NB4 (cell line): ENCODE measurements around the gene RNF152.

Source experiments
- DNase-seq: peaks from one replicate; pipeline ENCODE4 v3.0.0; 2010; ENCODE audit warnings: low read depth
- H3K4me3 ChIP-seq: one replicate; pipeline ENCODE4 v1.5.1; 2011; ENCODE audit warnings: mild to moderate bottlenecking, low read depth, low read length, moderate library complexity
- CTCF ChIP-seq: IDR thresholded peaks from one replicate; pipeline ENCODE4 v1.5.1; 2012; ENCODE audit warnings: low read depth, low read length
- MAX ChIP-seq: IDR thresholded peaks from 2 replicates; pipeline ENCODE4 v1.6.1; 2011; ENCODE audit warnings: low read depth, low read length
- MYC ChIP-seq: IDR thresholded peaks from 2 replicates; pipeline ENCODE4 v1.6.1; 2011; ENCODE audit warnings: low read depth, low read length
- POLR2A ChIP-seq: IDR thresholded peaks from 2 replicates; pipeline ENCODE4 v1.6.1; 2011; ENCODE audit warnings: mild to moderate bottlenecking; ENCODE audit not compliant: insufficient read length; ENCODE audit errors: extremely low read depth

The RNF152 gene

GRCh38 chr18:61854578-61855448 lies 38.0 kb downstream of the RNF152 start:
- no peak for DNase-seq
- no peak overlapping the region for H3K4me3 ChIP-seq
- TF ChIP-seq POLR2A (no peak), CTCF (no peak), MYC (no peak)

- TF ChIP-seq POLR2A: no peak
- TF ChIP-seq MYC: no peak
- TF ChIP-seq CTCF: no peak
- no peak for TF ChIP-seq MAX
- no peak overlapping the region for H3K4me3 ChIP-seq
- no peak for DNase-seq
These were observed 39.0 kb downstream of the RNF152 start for GRCh38 chr18:61853855-61854254.

DNA sequence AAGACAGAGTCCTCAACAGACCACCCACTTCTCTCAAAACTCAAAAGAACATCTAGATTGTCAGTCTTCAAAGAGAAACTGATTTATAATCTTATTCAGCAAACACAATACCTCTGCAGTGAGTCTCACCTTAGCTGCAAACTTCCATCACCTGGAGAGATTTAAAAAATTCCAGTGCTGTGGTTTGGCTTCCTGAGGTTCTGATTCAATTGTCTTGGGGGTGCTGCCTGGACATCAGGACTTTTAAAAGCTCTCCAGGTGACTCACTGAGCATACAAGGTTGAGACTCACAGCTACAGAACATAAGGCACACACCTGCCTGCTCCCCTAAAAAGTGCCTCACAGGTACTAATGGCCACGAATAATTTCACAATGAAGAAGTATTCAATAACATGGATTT lies 40.3 kb downstream of the RNF152 start:
- no peak for TF ChIP-seq MAX
- TF ChIP-seq CTCF: no peak
- TF ChIP-seq POLR2A: no peak
- no peak for TF ChIP-seq MYC
- H3K4me3 ChIP-seq: no peak overlapping the region
- DNase-seq: no peak

DNA sequence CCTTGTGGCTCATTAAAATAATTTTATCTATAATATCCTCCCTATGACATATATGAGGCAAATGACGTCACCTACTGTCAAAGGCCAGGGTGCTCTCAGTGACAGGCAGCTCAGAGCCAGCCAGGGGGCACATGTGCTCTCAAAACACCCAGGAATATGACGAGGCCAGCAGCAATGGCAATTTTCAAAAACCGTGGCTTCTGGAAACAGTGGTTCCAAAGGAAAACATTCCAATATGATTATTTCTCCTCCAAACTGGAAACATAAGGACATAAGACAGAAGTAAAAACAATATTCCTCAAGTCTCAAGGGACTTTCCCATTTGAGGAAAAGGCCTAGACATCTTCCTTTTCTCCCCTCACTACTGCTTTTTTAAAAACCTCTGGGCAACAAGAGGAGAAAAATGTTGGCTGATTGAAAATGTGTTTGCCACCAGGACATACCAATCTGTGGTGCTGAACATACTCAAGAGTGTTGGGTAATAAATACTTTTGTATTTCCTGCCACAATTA lies 40.8 kb downstream of the RNF152 start:
- DNase-seq: no peak
- no peak overlapping the region for H3K4me3 ChIP-seq
- TF ChIP-seq MAX (no peak), MYC (no peak), POLR2A (no peak), CTCF (no peak)

DNA sequence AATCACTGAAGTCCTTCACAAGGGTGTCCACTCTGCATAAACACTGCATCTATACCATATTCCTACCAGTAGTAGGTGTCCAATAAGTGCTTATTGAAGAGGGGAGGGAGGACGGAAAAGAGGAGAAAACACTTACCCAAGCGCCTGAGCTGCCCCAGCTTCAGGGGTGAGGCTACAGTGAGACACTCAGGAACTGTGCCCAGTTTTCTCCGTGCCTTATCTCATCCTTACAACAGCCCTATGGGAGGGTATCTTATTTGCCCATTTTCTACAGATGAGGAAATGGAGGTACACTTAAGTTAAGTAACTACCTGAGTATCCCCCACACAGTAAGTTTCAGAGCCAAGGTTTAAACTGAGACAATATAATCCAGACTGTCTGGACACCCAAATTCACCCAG lies 41.5 kb downstream of the RNF152 start:
- no peak for DNase-seq
- TF ChIP-seq MAX (no peak), MYC (no peak), CTCF (no peak), POLR2A (no peak)
- no peak overlapping the region for H3K4me3 ChIP-seq

- no peak for DNase-seq
- no peak for TF ChIP-seq MAX
- no peak for TF ChIP-seq CTCF
- TF ChIP-seq MYC: no peak
- TF ChIP-seq POLR2A: no peak
- H3K4me3 ChIP-seq: no peak overlapping the region
These were observed 42.1 kb downstream of the RNF152 start for GRCh38 chr18:61850756-61851155.
